ENCODE results near the gene OR2V1.
"Not testable (repeated sequence)": the region's sequence is repeated elsewhere in the genome, so short reads cannot be mapped to it uniquely, and the experiment has no call there.

The OR2V1 gene

DNA sequence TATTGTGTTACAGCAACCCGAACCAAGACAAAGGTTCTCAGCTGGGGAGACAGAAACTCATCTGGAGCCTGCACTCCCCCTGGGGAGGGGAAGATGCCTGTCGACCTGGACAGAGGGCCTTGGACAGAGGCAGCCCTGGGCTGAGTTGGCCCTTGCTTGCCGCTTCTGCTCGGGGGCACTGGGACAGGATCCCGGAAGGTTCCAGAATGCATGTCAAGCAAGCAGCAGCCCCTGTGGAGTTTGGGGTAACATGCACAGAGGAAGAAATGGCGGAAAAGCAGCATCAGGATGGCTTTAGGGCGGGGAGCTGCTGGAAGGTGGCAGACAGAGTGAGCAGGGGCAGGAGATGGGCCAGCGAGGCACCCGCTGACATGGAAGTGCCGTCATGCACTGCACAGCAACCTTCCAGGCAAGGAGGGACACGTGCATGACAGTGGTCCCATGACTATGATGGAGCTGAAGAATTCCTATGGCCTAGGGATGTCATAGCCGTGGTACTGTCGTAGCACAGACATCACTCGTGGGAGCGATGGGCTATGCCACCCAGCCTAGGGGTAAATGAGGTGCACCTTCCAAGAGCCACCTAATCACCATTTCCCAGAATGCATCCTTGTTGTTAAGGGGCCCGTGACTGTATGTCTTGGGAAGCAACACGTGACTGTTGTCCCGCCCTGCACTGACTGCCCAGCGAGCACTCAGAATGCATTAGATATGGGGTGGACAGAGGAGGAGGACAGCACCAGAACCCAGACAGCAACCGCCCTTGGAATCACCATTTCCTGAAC lies 26.2 kb downstream of the OR2V1 start:
- not testable (repeated sequence) for H3K9me3 ChIP-seq (ENCODE audit: control insufficient read depth, low read length); H3K36me3 ChIP-seq (ENCODE audit: control insufficient read depth, insufficient read depth, low read length); H3K4me1 ChIP-seq (ENCODE audit: control insufficient read depth, insufficient read depth, low read length); H3K4me3 ChIP-seq (ENCODE audit: low read length); H3K9ac ChIP-seq (ENCODE audit: low read length)
- peaks cover 48% of the 10 kb centered on the region for H3K27me3 ChIP-seq (ENCODE audit: control insufficient read depth, insufficient read depth, low read length)

DNA sequence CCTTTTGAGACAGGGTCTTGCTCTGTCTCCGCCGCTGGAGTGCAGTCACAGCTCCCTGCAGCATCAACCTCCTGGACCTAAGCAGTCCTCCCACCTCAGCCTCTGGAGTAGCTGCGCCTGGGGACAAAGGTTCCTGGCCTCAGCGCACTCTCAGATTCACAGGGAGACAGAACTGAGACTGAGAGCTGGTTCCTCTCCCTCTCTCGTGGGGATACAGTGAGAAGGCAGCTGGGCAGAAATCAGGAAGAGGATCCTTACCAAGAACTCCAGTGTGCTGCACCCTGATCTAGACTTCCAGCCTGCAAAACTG lies 26.8 kb downstream of the OR2V1 start:
- H3K9ac ChIP-seq (ENCODE audit: low read length); H3K9me3 ChIP-seq (ENCODE audit: control insufficient read depth, low read length); H3K4me1 ChIP-seq (ENCODE audit: control insufficient read depth, insufficient read depth, low read length); H3K36me3 ChIP-seq (ENCODE audit: control insufficient read depth, insufficient read depth, low read length); H3K4me3 ChIP-seq (ENCODE audit: low read length): not testable (repeated sequence)
- H3K27me3 ChIP-seq (ENCODE audit: control insufficient read depth, insufficient read depth, low read length): peaks cover 48% of the 10 kb centered on the region

DNA sequence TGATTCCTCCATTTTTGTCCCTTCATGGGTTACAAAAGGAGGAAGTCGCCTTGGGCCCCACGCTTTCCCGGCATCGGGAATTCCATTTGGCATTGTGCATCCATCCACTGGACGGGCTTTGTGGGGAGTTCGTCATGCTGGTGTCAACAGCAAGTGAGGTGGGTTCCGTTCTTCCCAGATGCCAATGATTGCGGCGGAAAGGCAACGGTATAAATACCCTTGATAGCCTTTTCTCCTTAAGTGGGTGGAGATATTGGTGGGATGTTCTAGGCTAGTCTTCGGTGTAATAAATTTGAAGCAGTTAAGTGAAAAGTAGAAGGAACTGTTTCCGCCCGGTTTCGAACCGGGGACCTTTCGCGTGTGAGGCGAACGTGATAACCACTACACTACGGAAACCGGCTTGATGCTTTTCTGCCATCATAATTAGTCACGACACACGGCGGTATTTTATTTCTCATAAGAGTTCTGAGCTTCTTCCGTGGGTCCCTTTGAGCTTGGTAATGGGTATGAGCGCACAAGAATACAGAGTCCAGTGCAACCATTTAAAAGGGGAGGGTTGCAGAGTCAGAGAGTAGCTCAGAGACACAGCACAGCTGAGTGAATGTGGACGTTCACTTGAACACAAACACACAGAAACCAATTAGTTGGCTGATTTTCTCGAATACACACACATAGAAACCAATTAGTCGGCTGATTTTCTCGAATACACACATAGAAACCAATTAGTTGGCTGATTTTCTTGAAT lies 28.9 kb downstream of the OR2V1 start:
- not testable (repeated sequence) for H3K9ac ChIP-seq (ENCODE audit: low read length); H3K4me3 ChIP-seq (ENCODE audit: low read length); H3K4me1 ChIP-seq (ENCODE audit: control insufficient read depth, insufficient read depth, low read length); H3K36me3 ChIP-seq (ENCODE audit: control insufficient read depth, insufficient read depth, low read length); H3K9me3 ChIP-seq (ENCODE audit: control insufficient read depth, low read length)
- peaks cover 36% of the 10 kb centered on the region for H3K27me3 ChIP-seq (ENCODE audit: control insufficient read depth, insufficient read depth, low read length)

DNA sequence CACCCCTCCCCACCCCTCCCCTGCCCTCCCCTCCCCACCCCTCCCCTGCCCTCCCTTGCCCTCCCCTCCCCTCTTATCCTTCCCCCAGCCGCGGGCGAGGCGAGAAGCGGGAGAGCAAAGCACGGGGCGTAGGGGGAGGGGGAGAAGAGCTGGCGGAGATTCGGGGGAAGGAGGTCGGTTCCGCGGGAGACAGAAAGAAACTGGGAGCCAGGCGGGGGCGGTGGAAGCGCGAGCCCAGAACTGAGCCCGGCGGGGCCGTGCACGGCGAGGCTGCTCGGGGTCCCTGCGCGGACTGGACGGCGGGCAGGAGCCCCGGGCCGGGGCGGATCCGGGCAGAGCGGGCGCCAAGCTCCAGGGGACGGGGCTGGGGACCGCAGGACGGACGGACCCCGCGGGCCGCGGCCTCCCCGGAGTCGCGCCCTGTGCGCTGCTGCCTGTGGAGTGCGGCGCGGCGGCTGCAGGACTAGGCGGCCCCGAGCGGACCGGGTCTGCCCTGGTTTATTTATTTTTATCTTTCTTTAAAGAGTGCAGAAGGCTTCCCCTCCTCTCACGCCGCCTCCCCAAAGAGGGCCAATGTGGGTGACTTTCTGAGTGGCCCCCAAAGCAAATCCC lies 29.8 kb downstream of the OR2V1 start:
- H3K27me3 ChIP-seq (ENCODE audit: control insufficient read depth, insufficient read depth, low read length): peaks cover 29% of the 10 kb centered on the region

DNA sequence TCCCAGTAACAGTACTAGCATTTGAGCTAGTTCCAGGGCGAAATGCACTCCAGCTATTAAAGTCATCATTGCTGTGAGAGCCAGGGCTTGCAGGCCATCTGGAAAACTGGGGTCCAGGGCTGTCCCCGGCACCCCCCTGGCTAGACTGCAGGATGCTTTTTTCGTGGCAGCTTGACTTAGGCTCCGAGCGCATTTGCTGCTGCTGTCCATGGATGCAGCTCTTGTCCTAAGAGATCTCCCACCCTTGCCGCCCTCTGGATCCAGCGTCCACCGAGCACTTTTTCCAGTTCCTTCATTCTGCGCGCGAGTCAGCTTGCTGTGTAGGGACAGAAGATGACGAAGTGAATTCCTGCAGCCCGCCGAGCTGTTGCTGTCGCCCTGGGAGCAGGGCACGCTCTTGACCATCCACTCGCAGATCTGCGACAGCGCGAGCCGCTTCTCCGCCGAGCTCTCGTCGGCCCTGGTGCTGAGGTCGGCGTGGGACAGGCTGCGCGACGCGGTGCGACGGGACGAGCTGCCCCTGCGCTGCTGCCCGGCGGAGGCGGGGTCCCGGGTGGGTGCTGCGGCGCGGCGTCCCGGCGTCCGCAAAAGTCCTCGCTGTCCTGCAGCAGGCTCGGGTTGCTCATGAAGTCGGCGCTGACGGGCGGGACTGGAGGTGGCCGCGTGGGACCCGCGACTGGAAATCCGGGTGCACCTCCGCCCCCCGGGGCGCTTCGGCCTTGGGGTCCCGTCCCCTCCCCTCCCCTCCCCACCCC lies 30.7 kb downstream of the OR2V1 start:
- Histone ChIP-seq H3K9ac (ENCODE audit: low read length) (no peak overlapping the region), H3K4me1 (ENCODE audit: control insufficient read depth, insufficient read depth, low read length) (no peaks in the 10 kb centered on the region), H3K9me3 (ENCODE audit: control insufficient read depth, low read length) (no peaks in the 10 kb centered on the region), H3K4me3 (ENCODE audit: low read length) (no peak overlapping the region), H3K36me3 (ENCODE audit: control insufficient read depth, insufficient read depth, low read length) (no peaks in the 10 kb centered on the region), H3K27me3 (ENCODE audit: control insufficient read depth, insufficient read depth, low read length) (peaks cover 29% of the 10 kb centered on the region)

More for the DNA sequence above, 29.8 kb downstream of the OR2V1 start:
- H3K9ac ChIP-seq (ENCODE audit: low read length); H3K9me3 ChIP-seq (ENCODE audit: control insufficient read depth, low read length); H3K4me1 ChIP-seq (ENCODE audit: control insufficient read depth, insufficient read depth, low read length); H3K4me3 ChIP-seq (ENCODE audit: low read length); H3K36me3 ChIP-seq (ENCODE audit: control insufficient read depth, insufficient read depth, low read length): not testable (repeated sequence)

DNA sequence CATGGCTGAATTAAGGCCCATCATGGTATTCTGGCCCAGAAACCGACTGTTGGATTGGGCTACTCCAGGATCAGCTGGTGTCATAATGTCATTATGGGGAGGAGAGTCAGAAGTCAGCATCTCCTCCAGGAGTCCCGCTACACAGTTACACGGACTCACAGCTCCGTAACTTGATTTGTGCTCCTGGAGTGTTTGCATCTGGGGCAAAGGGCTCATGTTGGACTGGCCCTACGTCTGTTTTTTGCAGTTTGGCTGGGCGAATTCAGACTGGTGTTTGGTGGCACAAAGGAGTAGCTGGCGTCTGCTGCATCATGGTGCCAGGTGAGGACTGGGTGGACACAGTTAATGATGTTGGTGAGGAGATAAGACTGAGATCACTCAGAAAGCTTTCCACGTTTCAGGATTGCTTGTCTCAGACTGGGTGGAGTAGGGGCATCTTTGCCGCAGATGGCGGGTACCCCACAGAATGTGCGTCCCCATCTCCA lies 31.3 kb downstream of the OR2V1 start:
- Histone ChIP-seq H3K9ac (ENCODE audit: low read length) (no peak overlapping the region), H3K9me3 (ENCODE audit: control insufficient read depth, low read length) (no peaks in the 10 kb centered on the region), H3K4me3 (ENCODE audit: low read length) (no peak overlapping the region), H3K4me1 (ENCODE audit: control insufficient read depth, insufficient read depth, low read length) (no peaks in the 10 kb centered on the region), H3K27me3 (ENCODE audit: control insufficient read depth, insufficient read depth, low read length) (peaks cover 25% of the 10 kb centered on the region), H3K36me3 (ENCODE audit: control insufficient read depth, insufficient read depth, low read length) (no peaks in the 10 kb centered on the region)

DNA sequence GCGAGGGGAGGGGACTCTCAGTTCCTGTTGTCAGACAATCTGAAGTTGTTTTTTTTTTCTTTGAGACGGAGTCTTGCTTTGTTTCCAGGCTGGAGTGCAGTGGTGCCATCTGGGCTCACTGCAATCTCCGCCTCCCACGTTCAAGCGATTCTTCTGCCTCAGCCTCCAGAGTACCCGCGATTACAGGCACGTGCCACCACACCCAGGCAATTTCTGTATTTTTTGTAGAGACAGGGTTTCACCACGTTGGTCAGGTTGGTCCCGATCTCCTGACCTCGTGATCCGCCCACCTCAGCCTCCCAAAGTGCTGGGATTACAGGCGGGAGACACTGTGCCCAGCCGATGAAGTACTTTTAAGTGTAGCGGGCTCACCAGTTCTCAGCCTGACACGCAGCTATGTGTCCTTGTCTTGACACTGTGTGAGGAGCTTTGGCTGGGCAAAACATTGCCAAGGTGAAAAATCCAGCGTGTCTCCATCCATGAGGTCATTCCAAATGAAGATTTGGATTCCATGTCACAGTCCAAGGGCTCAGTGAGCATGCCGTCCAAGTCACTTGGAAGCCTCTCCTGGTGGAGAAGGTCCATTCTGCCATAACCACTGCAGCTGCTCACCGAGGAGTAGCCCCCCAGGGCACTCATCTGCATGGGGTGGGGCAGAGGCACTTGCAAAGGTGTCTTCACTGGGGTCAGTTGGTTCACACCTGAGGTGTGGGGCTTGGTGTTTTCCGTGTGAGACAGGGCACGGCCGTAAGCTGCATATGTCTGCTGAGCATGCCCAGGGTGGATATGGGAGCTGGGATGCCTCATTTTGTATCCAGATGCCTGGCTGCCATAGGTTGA lies 32.0 kb downstream of the OR2V1 start:
- no peaks in the 10 kb centered on the region for H3K4me1 ChIP-seq (ENCODE audit: control insufficient read depth, insufficient read depth, low read length)
- no peak overlapping the region for H3K4me3 ChIP-seq (ENCODE audit: low read length)
- H3K36me3 ChIP-seq (ENCODE audit: control insufficient read depth, insufficient read depth, low read length): no peaks in the 10 kb centered on the region
- H3K27me3 ChIP-seq (ENCODE audit: control insufficient read depth, insufficient read depth, low read length): peaks cover 20% of the 10 kb centered on the region
- H3K9me3 ChIP-seq (ENCODE audit: control insufficient read depth, low read length): no peaks in the 10 kb centered on the region
- no peak overlapping the region for H3K9ac ChIP-seq (ENCODE audit: low read length)

DNA sequence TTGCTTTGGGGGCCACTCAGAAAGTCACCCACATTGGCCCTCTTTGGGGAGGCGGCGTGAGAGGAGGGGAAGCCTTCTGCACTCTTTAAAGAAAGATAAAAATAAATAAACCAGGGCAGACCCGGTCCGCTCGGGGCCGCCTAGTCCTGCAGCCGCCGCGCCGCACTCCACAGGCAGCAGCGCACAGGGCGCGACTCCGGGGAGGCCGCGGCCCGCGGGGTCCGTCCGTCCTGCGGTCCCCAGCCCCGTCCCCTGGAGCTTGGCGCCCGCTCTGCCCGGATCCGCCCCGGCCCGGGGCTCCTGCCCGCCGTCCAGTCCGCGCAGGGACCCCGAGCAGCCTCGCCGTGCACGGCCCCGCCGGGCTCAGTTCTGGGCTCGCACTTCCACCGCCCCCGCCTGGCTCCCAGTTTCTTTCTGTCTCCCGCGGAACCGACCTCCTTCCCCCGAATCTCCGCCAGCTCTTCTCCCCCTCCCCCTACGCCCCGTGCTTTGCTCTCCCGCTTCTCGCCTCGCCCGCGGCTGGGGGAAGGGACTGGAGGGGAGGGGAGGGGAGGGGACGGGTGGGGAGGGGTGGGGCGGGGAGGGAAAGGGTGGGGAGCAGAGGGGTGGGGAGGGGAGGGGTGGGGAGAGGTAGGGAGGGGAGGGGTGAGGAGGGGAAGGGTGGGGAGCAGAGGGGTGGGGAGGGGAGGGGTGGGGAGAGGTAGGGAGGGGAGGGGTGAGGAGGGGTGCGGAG lies 33.0 kb downstream of the OR2V1 start:
- not testable (repeated sequence) for H3K36me3 ChIP-seq (ENCODE audit: control insufficient read depth, insufficient read depth, low read length); H3K4me3 ChIP-seq (ENCODE audit: low read length); H3K9ac ChIP-seq (ENCODE audit: low read length); H3K4me1 ChIP-seq (ENCODE audit: control insufficient read depth, insufficient read depth, low read length); H3K9me3 ChIP-seq (ENCODE audit: control insufficient read depth, low read length)
- H3K27me3 ChIP-seq (ENCODE audit: control insufficient read depth, insufficient read depth, low read length): peaks cover 23% of the 10 kb centered on the region

DNA sequence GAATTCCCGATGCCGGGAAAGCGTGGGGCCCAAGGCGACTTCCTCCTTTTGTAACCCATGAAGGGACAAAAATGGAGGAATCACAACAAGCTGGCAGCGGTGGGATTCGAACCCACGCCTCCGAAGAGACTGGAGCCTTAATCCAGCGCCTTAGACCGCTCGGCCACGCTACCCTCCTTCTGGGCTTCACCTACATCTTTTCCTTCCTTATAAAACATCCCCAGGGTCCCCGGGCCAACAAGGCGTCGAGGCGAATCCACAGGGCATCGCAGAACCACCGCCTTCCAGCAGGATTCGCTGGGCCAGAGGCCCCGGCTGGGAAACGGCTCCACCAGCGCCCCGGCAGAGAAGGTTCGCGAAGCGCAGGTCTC lies 33.6 kb downstream of the OR2V1 start:
- H3K27me3 ChIP-seq (ENCODE audit: control insufficient read depth, insufficient read depth, low read length): peaks cover 28% of the 10 kb centered on the region
- not testable (repeated sequence) for H3K36me3 ChIP-seq (ENCODE audit: control insufficient read depth, insufficient read depth, low read length); H3K4me3 ChIP-seq (ENCODE audit: low read length); H3K9me3 ChIP-seq (ENCODE audit: control insufficient read depth, low read length); H3K9ac ChIP-seq (ENCODE audit: low read length); H3K4me1 ChIP-seq (ENCODE audit: control insufficient read depth, insufficient read depth, low read length)

DNA sequence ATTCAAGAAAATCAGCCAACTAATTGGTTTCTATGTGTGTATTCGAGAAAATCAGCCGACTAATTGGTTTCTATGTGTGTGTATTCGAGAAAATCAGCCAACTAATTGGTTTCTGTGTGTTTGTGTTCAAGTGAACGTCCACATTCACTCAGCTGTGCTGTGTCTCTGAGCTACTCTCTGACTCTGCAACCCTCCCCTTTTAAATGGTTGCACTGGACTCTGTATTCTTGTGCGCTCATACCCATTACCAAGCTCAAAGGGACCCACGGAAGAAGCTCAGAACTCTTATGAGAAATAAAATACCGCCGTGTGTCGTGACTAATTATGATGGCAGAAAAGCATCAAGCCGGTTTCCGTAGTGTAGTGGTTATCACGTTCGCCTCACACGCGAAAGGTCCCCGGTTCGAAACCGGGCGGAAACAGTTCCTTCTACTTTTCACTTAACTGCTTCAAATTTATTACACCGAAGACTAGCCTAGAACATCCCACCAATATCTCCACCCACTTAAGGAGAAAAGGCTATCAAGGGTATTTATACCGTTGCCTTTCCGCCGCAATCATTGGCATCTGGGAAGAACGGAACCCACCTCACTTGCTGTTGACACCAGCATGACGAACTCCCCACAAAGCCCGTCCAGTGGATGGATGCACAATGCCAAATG lies 34.1 kb downstream of the OR2V1 start:
- not testable (repeated sequence) for H3K9me3 ChIP-seq (ENCODE audit: control insufficient read depth, low read length); H3K4me3 ChIP-seq (ENCODE audit: low read length); H3K36me3 ChIP-seq (ENCODE audit: control insufficient read depth, insufficient read depth, low read length); H3K4me1 ChIP-seq (ENCODE audit: control insufficient read depth, insufficient read depth, low read length); H3K9ac ChIP-seq (ENCODE audit: low read length)
- H3K27me3 ChIP-seq (ENCODE audit: control insufficient read depth, insufficient read depth, low read length): peaks cover 33% of the 10 kb centered on the region

Measured in mucosa of stomach (tissue), 1 donor.